SK-N-SH treated with all-trans-retinoic acid at 6 μM for 48 hours (cell line): ENCODE data around the gene TCF12.

Source experiments
- ATAC-seq: fragments of 200-7000 bp; cut with Tn5 transposase; 3 replicates; pipeline ENCODE4 v1.9.1; 2020; ENCODE audit warnings: mild to moderate bottlenecking, moderate library complexity
- ARNTL ChIP-seq: fragments of 450-650 bp; formaldehyde crosslinking; IDR thresholded peaks from 2 replicates; pipeline ENCODE4 v1.5.0; 2020; ENCODE audit warnings: low read depth, mild to moderate bottlenecking, moderate library complexity, borderline replicate concordance
- BACH2 ChIP-seq: fragments of 250-450 bp; sonication (Bioruptor Pico); IDR thresholded peaks from 2 replicates; pipeline ENCODE4 v1.9.0; 2021; ENCODE audit warnings: mild to moderate bottlenecking, borderline replicate concordance
- CSDC2 ChIP-seq: fragments of 250-450 bp; sonication (Bioruptor Pico); IDR thresholded peaks from 2 replicates; pipeline ENCODE4 v1.5.0; 2020; ENCODE audit warnings: mild to moderate bottlenecking, moderate library complexity
- CSRNP3 ChIP-seq: fragments of 250-450 bp; sonication (Bioruptor Pico); IDR thresholded peaks from 2 replicates; pipeline ENCODE4 v1.5.1; 2021; ENCODE audit warnings: mild to moderate bottlenecking, moderate library complexity
- ESRRG ChIP-seq: fragments of 250-450 bp; sonication (Bioruptor Pico); IDR thresholded peaks from 2 replicates; pipeline ENCODE4 v1.6.1; 2021; ENCODE audit warnings: mild to moderate bottlenecking
- GLIS3 ChIP-seq: fragments of 250-450 bp; sonication (Bioruptor Pico); IDR thresholded peaks from 2 replicates; pipeline ENCODE4 v1.5.0; 2020; ENCODE audit warnings: mild to moderate bottlenecking, moderate library complexity
- ISL1 ChIP-seq: fragments of 250-450 bp; sonication (Bioruptor Pico); IDR thresholded peaks from 2 replicates; pipeline ENCODE4 v2.1.2; 2022; ENCODE audit warnings: mild to moderate bottlenecking, moderate library complexity
- PATZ1 ChIP-seq: fragments of 250-450 bp; sonication (Bioruptor Pico); IDR thresholded peaks from 2 replicates; pipeline ENCODE4 v1.8.0; 2020; ENCODE audit warnings: mild to moderate bottlenecking, moderate library complexity, borderline replicate concordance
- POU6F1 ChIP-seq: fragments of 250-450 bp; sonication (Bioruptor Pico); IDR thresholded peaks from 2 replicates; pipeline ENCODE4 v1.8.0; 2021; ENCODE audit warnings: low read depth, mild to moderate bottlenecking, moderate library complexity, borderline replicate concordance
- PPARA ChIP-seq: fragments of 250-450 bp; sonication (Bioruptor Pico); IDR thresholded peaks from 2 replicates; pipeline ENCODE4 v1.5.0; 2020; ENCODE audit warnings: mild to moderate bottlenecking, borderline replicate concordance
- RARB ChIP-seq: fragments of 250-450 bp; sonication (Bioruptor Pico); IDR thresholded peaks from 2 replicates; pipeline ENCODE4 v1.8.0; 2021; ENCODE audit warnings: mild to moderate bottlenecking, moderate library complexity
- SNAI2 ChIP-seq: fragments of 250-450 bp; sonication (Bioruptor Pico); IDR thresholded peaks from 2 replicates; pipeline ENCODE4 v1.5.0; 2020; ENCODE audit warnings: mild to moderate bottlenecking, moderate library complexity
- TCF4 ChIP-seq: fragments of 250-450 bp; sonication (Bioruptor Pico); IDR thresholded peaks from 2 replicates; pipeline ENCODE4 v1.8.0; 2021; ENCODE audit warnings: mild to moderate bottlenecking, moderate library complexity, borderline replicate concordance
- TSHZ2 ChIP-seq: fragments of 250-450 bp; sonication (Bioruptor Pico); IDR thresholded peaks from 2 replicates; pipeline ENCODE4 v1.5.0; 2020; ENCODE audit warnings: mild to moderate bottlenecking, moderate library complexity
- ZC3H10 ChIP-seq: fragments of 250-450 bp; sonication (Bioruptor Pico); IDR thresholded peaks from 2 replicates; pipeline ENCODE4 v1.5.1; 2021; ENCODE audit warnings: mild to moderate bottlenecking, moderate library complexity
- ZFP30 ChIP-seq: fragments of 450-650 bp; formaldehyde crosslinking; IDR thresholded peaks from 2 replicates; pipeline ENCODE4 v1.5.0; 2022; ENCODE audit warnings: mild to moderate bottlenecking, moderate library complexity
- ZNF565 ChIP-seq: fragments of 450-650 bp; formaldehyde crosslinking; conservative IDR thresholded peaks from 2 replicates; pipeline ENCODE4 v1.5.0; 2020; ENCODE audit warnings: low read depth, mild to moderate bottlenecking, moderate library complexity
- ZNF8 ChIP-seq: fragments of 450-650 bp; formaldehyde crosslinking; IDR thresholded peaks from 2 replicates; pipeline ENCODE4 v1.5.0; 2020; ENCODE audit warnings: mild to moderate bottlenecking, moderate library complexity

The TCF12 gene

GRCh38 chr15:56871867-56872266 is 46.6 kb upstream of the TCF12 start:
- TF ChIP-seq RARB (CRISPR knock-in tag) = no peak
- TF ChIP-seq ZNF565 (CRISPR knock-in tag) = no peak
- no peak for TF ChIP-seq POU6F1 (CRISPR knock-in tag)
- TF ChIP-seq PATZ1 (CRISPR knock-in tag) = no peak
- TF ChIP-seq, all 23 proteins: peak for 0
- ATAC-seq = peak; percentile 52

GRCh38 chr15:56877255-56877970 is 41.0 kb upstream of the TCF12 start:
- no peak for ATAC-seq
- TF ChIP-seq ZC3H10 (CRISPR knock-in tag) = no peak
- TF ChIP-seq BACH2 (CRISPR knock-in tag) = no peak
- no peak for TF ChIP-seq PPARA
- TF ChIP-seq TSHZ2 (CRISPR knock-in tag) = no peak
- TF ChIP-seq ARNTL (CRISPR knock-in tag) = no peak
- TF ChIP-seq ZNF565 (CRISPR knock-in tag) = no peak
- TF ChIP-seq PATZ1 (CRISPR knock-in tag) = no peak
- TF ChIP-seq TCF4 (CRISPR knock-in tag) = no peak
- TF ChIP-seq POU6F1 (CRISPR knock-in tag) = no peak
- TF ChIP-seq ISL1 (CRISPR knock-in tag) = no peak
- TF ChIP-seq ZFP30 (CRISPR knock-in tag) = no peak
- TF ChIP-seq CSDC2 (CRISPR knock-in tag) = no peak
- no peak for TF ChIP-seq CSRNP3 (CRISPR knock-in tag)
- no peak for TF ChIP-seq SNAI2 (CRISPR knock-in tag)
- no peak for TF ChIP-seq ESRRG (CRISPR knock-in tag)
- no peak for TF ChIP-seq ZNF8 (CRISPR knock-in tag)
- TF ChIP-seq GLIS3 (CRISPR knock-in tag) = no peak
